Panc1 (cell line): ENCODE measurements around the gene RHEB. TPM values are rescaled to one million over a fixed set of nuclear protein-coding genes. Genes with fewer than 3 reads are reported as not detected.

Experiments used
- ATAC-seq: fragments of 200-7000 bp; cut with Tn5 transposase; 2 replicates; pipeline ENCODE4 v1.9.1; 2020; ENCODE audit warnings: mild to moderate bottlenecking, moderate library complexity
- BruUV-seq: library from RNA; stranded (reverse); fragments of 400-500 nt; replicated peaks from 2 replicates; lab custom pipeline; 2021; lab: Mats Ljungman, UMichigan
- CTCF ChIA-PET: fragments of 300-600 bp; sonication (Branson Sonifier 250); formaldehyde crosslinking; loops from one replicate; lab custom pipeline; 2022; ENCODE audit warnings: antibody characterized with exemption; lab: Charles Lee
- POLR2A ChIA-PET: fragments of 300-600 bp; sonication (Branson Sonifier 250); formaldehyde crosslinking; loops from one replicate; lab custom pipeline; 2022; ENCODE audit warnings: antibody characterized with exemption; lab: Charles Lee
- DNase-seq: peaks from one replicate; pipeline ENCODE4 v3.0.0-alpha.2; 2010; ENCODE audit warnings: low read depth, low spot score
- H3K27ac ChIP-seq: 2 replicates; pipeline ENCODE4 v1.5.1; 2011; ENCODE audit warnings: mild to moderate bottlenecking, low read length, inconsistent platforms
- H3K27me3 ChIP-seq: fragments of 200-500 bp; sonication (Bioruptor generic); 2 replicates; pipeline ENCODE4 v1.6.0; 2014; ENCODE audit warnings: low read length, inconsistent platforms; ENCODE audit not compliant: control insufficient read depth, insufficient read depth
- H3K36me3 ChIP-seq: fragments of 200-500 bp; sonication (Bioruptor generic); 2 replicates; pipeline ENCODE4 v1.5.1; 2014; ENCODE audit warnings: inconsistent platforms, mild to moderate bottlenecking, low read length, moderate library complexity; ENCODE audit not compliant: control insufficient read depth, insufficient read depth
- H3K4me1 ChIP-seq: 2 replicates; pipeline ENCODE4 v1.5.1; 2011; ENCODE audit warnings: inconsistent platforms, mild to moderate bottlenecking, low read length, moderate library complexity; ENCODE audit not compliant: control insufficient read depth, insufficient read depth
- H3K4me3 ChIP-seq, 2 experiments: 2 replicates each; pipeline ENCODE4 v1.5.1; 2011 to 2012; ENCODE audit warnings: low read depth in 2 of 2, low read length in 2 of 2, mild to moderate bottlenecking in 2 of 2, inconsistent platforms in 1 of 2, moderate library complexity in 1 of 2
- H3K9me3 ChIP-seq: fragments of 200-500 bp; sonication (Bioruptor generic); 2 replicates; pipeline ENCODE4 v1.5.1; 2014; ENCODE audit warnings: low read depth, mild to moderate bottlenecking, inconsistent platforms, low read length, moderate library complexity; ENCODE audit not compliant: control insufficient read depth, insufficient read depth
- POLR2AphosphoS5 ChIP-seq: IDR thresholded peaks from 2 replicates; pipeline ENCODE4 v1.6.1; 2012; ENCODE audit warnings: mild to moderate bottlenecking, low read depth, low read length, moderate library complexity
- SIN3A ChIP-seq: IDR thresholded peaks from 2 replicates; pipeline ENCODE4 v1.6.1; 2012; ENCODE audit warnings: low read depth, mild to moderate bottlenecking, low read length, moderate library complexity, borderline replicate concordance; ENCODE audit not compliant: insufficient read depth
- TCF7L2 ChIP-seq: IDR thresholded peaks from 2 replicates; pipeline ENCODE4 v1.6.1; 2011; ENCODE audit warnings: mild to moderate bottlenecking, low read depth, low read length, inconsistent platforms
- in situ Hi-C: cut with HindIII; loops from 2 replicates; pipeline ENCODE4 v1.10.0; 2016; ENCODE audit warnings: low sequenced_read_pairs, low pct_unique_long_range_greater_than_20kb
- intact Hi-C: fragments of 100-400 bp; cut with micrococcal nuclease; formaldehyde crosslinking; loops from one replicate; pipeline ENCODE4 v1.10.0; 2022; ENCODE audit not compliant: unreplicated experiment
- total RNA-seq: library from RNA; stranded (reverse); gene quantifications from one replicate; pipeline ENCODE4 v1.2.1, GENCODE V29; 2021; ENCODE audit not compliant: unreplicated experiment
- TF ChIP-seq, protein P1 (sequence below), 2 experiments: IDR thresholded peaks; 2 replicates each; pipeline ENCODE4 v1.6.1; 2011 to 2012; ENCODE audit warnings: low read depth in 2 of 2, control low read depth in 1 of 2, low read length in 1 of 2, mild to moderate bottlenecking in 1 of 2, moderate library complexity in 1 of 2; ENCODE audit not compliant: insufficient read depth in 1 of 2
- TF ChIP-seq, protein P2 (sequence below): fragments of 450-650 bp; IDR thresholded peaks from 2 replicates; pipeline ENCODE4 v1.5.1; 2017; ENCODE audit warnings: mild to moderate bottlenecking

RHEB gene
- total RNA-seq, 1 experiment from 2014 or later: 259 TPM

GRCh38 chr7:151517601-151518104 lies 2.0 kb downstream of the RHEB start:
- TF ChIP-seq SIN3A (0 out of 2 replicates have a peak, but pooled peaks have one; percentile 1), POLR2AphosphoS5 (no peak)
- Histone ChIP-seq H3K4me1 (peaks cover 43% of the 10 kb centered on the region), H3K9me3 (no peaks in the 10 kb centered on the region), H3K4me3 (peak overlapping the region; percentile 85 to 99), H3K27me3 (no peaks in the 10 kb centered on the region), H3K27ac (peak overlapping the region; percentile 99), H3K36me3 (peaks cover 3% of the 10 kb centered on the region; the same call in 1 of the 2 replicates)
- intact Hi-C loops: loop anchor here (5.0 kb wide), 1 partner anchor 55 kb away; no protein-coding TSS in a partner anchor
- ATAC-seq (no peak), DNase-seq (no peak)
- ChIA-PET CTCF (no interaction called here), POLR2A (interaction anchor here (0.8 kb wide), 1 partner anchor 9 kb away, joined by 4 read pairs; no protein-coding TSS in a partner anchor)
- BruUV-seq: no TSS peak
- in situ Hi-C loops: no loop called here

GRCh38 chr7:151515276-151515565 lies 4.5 kb downstream of the RHEB start:
- Histone ChIP-seq H3K27ac (peak overlapping the region; percentile 78), H3K9me3 (no peaks in the 10 kb centered on the region), H3K27me3 (no peaks in the 10 kb centered on the region), H3K4me3 (no peak overlapping the region), H3K4me1 (peaks cover 56% of the 10 kb centered on the region), H3K36me3 (peaks cover 3% of the 10 kb centered on the region; the same call in 1 of the 2 replicates)
- BruUV-seq: no TSS peak
- no peak for ATAC-seq
- in situ Hi-C loops: no loop called here
- CTCF ChIA-PET: no interaction called here
- no peak for TF ChIP-seq SIN3A
- TF ChIP-seq, protein P1, sequence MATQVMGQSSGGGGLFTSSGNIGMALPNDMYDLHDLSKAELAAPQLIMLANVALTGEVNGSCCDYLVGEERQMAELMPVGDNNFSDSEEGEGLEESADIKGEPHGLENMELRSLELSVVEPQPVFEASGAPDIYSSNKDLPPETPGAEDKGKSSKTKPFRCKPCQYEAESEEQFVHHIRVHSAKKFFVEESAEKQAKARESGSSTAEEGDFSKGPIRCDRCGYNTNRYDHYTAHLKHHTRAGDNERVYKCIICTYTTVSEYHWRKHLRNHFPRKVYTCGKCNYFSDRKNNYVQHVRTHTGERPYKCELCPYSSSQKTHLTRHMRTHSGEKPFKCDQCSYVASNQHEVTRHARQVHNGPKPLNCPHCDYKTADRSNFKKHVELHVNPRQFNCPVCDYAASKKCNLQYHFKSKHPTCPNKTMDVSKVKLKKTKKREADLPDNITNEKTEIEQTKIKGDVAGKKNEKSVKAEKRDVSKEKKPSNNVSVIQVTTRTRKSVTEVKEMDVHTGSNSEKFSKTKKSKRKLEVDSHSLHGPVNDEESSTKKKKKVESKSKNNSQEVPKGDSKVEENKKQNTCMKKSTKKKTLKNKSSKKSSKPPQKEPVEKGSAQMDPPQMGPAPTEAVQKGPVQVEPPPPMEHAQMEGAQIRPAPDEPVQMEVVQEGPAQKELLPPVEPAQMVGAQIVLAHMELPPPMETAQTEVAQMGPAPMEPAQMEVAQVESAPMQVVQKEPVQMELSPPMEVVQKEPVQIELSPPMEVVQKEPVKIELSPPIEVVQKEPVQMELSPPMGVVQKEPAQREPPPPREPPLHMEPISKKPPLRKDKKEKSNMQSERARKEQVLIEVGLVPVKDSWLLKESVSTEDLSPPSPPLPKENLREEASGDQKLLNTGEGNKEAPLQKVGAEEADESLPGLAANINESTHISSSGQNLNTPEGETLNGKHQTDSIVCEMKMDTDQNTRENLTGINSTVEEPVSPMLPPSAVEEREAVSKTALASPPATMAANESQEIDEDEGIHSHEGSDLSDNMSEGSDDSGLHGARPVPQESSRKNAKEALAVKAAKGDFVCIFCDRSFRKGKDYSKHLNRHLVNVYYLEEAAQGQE (IDR thresholded peaks at IDR 0.05; ENCODE audit: insufficient read depth in 1 of 2, low read depth in 2 of 2, low read length in 1 of 2): no peak
- TF ChIP-seq POLR2AphosphoS5: no peak
- TF ChIP-seq, protein P2, sequence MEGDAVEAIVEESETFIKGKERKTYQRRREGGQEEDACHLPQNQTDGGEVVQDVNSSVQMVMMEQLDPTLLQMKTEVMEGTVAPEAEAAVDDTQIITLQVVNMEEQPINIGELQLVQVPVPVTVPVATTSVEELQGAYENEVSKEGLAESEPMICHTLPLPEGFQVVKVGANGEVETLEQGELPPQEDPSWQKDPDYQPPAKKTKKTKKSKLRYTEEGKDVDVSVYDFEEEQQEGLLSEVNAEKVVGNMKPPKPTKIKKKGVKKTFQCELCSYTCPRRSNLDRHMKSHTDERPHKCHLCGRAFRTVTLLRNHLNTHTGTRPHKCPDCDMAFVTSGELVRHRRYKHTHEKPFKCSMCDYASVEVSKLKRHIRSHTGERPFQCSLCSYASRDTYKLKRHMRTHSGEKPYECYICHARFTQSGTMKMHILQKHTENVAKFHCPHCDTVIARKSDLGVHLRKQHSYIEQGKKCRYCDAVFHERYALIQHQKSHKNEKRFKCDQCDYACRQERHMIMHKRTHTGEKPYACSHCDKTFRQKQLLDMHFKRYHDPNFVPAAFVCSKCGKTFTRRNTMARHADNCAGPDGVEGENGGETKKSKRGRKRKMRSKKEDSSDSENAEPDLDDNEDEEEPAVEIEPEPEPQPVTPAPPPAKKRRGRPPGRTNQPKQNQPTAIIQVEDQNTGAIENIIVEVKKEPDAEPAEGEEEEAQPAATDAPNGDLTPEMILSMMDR: no peak
- TF ChIP-seq TCF7L2: no peak
- no peak for DNase-seq
- POLR2A ChIA-PET: interaction anchor here (0.5 kb wide), 1 partner anchor 167 kb away, joined by 7 read pairs; no protein-coding TSS in a partner anchor
- intact Hi-C loops: loop anchor here (5.0 kb wide), 1 partner anchor 53 kb away; no protein-coding TSS in a partner anchor
